CD4-positive, alpha-beta T cell treated with Interleukin-2 at 100 ng/mL for 4 hours (primary cell): ENCODE results near the gene FAM199X.
A peak's percentile ranks its signal among the peaks of the same experiment; 100 is the strongest.

Source experiments
- DNase-seq: peaks from one replicate; pipeline ENCODE4 v3.0.0-alpha.2; 2020; ENCODE audit warnings: low spot score

FAM199X gene

DNA sequence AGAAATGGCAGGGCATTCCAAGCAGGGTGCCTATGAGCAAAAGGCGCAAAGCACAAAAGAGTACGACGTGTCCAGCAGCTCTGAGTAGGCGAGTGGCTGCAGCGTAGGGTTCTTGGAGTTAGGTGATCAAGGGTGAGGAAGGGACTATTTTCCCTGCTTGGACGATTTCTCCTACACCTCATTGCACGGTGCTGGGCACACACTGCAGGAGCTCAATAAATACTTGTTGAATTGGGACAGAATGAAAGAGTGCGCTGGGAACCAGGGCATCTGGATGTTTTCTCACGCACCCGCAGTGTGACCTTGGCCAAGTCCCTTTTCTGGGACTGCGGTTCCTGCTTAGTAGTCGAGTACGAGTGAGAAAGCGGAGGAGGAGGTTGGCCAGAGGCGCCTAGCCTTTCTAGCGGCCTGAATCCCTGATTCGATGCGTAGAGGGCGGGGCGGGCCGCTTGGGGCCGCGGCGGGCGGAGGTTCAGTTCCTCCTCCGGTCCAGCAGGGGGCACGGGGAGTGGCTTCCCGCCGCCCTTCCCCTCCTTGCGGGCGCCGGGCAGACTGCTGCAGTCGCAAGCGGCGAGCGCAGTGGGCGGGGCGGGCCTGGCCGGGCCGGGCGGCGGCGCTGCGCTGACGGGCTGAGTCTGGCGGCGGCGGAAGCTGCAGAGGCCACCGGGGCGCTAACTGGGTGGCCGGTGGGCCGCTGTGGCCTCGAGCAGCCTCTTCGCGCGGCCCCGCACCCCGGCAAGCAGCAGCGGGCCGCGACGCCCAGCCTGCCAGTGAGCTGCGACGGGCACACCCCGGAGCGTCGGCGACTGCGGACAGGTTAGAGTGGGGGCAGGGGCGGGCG, at the start of gene FAM199X:
Gene FAM199X, plus strand, starts transcription at position 560 of the 841 bp plus-strand sequence. CDS start 333 bp downstream, outside the sequence.
- peak; percentile 83 for DNase-seq

DNA sequence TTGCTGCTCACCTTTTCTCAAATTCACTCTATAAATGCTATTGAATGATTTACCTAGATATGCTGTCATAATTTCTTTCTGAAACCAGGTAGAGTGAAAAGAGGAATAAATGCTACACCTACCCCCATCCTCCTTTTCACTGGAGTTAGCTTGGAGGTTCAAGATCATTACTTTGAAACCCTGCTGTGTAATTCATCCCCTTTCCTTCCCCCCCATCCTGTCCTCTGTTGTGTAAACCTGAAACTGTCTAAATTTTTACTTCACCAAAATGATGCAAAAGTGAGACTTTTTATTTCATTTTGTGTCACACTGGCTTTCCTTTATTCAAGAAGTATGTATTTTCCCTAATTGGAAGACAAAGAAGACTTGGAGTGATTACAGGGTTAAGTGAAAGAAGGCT, 48.5 kb upstream of the FAM199X start:
- DNase-seq: no peak

DNA sequence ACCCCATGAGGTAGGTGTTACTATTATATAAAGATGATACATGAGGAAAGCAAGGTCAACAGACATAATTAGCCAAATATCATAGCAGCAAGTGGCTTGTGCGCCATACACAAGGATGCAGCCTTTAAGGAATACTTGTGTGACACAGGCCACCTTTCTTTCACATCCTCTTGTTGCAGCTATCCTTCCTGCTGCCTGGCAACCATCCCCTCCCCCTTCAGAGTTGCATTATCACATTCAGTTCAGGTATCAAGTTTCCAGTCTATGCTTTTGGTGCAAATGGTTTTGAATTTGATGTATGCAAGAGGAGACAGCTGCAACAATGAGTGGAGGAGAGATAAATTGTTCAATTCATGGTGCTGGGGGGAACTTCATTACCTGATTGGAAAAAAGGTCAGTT, 47.5 kb upstream of the FAM199X start:
- no peak for DNase-seq

DNA sequence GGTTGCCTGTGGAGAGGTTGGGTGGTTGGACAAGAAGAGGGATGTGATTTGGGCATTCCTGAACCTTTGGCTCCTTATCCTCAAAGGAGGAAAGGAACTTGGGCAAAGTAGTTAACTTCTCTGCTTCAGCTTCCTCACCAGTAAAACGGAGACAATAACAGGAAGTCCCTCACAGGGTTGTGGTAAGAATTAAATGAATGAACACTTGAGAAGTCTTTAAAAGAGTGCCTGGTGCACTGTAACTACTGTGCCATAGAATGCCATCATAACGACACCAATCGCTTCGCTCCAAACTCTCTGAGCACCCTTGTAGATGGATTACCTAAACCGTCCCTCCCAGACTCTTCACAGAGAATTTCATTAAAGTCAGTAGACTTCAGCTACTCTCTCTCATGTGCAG, 43.4 kb upstream of the FAM199X start:
- DNase-seq: peak; percentile 10

DNA sequence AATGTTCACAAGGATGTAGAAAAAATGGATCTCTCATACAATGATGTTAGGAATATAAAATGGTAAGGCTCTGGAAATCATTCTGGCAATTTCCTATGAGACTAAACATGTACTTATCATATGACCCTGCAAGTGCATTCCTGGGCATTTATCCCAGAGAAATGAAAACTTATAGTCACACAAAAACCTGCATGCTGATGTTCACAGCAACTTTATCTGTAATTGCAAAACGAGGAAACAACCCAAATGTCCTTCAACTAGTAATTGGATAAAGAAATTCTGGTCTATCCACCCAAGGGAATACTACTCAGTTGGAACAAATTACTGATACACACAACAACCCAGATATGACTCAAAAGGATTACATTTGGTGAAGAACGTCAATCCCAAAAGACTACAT, 39.4 kb upstream of the FAM199X start:
- DNase-seq: no peak

DNA sequence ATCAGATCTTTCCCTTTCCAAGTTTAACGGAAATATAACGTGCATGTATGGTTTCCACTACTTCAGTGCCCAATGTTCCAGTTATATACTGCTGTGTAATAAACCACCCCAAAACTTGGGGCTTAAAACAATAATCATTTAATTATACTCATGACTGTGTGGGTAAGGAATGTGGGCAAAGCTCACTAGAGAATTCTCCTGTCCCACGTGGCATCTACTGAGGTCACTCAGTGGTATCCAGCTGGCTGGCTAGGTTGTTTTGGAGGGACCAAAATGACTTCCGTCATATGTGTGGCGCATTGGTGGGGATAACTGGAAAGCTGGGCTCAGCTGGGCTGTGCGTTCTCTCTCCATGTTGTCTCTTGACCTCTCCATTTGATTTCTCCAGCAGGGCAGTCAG, 35.4 kb upstream of the FAM199X start:
- DNase-seq: no peak

DNA sequence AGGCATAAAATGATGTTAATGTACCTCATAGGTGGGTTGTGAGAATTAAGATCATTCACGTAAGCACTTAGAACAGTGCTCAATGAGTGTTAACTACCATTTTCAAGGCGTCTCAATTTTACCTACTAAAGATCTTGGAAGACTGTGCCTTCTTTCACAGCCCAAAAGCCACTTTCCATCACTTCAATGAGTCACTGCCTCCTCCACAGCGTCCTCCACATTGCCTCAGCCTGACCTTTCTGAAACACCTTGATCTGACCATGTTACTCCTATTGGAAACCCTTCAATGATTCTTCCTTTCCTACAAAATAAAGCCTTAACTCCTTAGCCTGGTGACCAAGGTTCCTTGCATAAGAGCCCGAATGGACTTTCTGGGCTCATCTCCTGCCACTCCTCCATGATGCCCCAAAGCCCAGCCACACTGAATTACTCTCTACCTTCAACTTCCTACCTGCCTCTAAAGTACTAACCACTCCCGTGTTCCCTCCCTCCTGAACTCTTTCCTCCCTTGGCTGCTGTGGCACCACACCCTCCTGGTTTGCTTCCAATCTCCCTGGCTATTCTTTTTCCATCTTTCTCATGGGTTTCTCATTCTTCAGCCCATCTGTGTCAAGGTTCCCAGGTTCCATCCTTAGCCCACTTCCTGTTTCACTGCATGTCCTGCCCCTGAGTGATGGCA, 31.5 kb upstream of the FAM199X start:
- DNase-seq: no peak

DNA sequence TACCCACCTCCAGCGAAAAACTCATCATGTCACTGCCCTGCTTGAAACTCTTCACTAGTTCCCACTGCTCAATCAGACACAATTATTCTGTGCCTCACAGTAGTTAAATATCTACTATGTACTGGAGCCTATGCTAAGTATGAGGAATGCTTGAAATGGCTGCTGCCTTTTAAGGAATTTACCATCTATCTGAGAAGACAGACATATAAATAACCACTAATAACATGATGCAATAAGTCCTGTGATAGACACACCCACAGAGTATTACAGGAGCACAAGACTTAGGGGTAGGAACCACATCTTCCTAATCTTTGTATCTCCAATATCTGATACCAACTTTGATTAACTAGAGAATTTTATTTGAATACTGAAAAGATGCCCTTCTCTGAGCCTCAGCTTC, 30.6 kb upstream of the FAM199X start:
- DNase-seq: no peak

DNA sequence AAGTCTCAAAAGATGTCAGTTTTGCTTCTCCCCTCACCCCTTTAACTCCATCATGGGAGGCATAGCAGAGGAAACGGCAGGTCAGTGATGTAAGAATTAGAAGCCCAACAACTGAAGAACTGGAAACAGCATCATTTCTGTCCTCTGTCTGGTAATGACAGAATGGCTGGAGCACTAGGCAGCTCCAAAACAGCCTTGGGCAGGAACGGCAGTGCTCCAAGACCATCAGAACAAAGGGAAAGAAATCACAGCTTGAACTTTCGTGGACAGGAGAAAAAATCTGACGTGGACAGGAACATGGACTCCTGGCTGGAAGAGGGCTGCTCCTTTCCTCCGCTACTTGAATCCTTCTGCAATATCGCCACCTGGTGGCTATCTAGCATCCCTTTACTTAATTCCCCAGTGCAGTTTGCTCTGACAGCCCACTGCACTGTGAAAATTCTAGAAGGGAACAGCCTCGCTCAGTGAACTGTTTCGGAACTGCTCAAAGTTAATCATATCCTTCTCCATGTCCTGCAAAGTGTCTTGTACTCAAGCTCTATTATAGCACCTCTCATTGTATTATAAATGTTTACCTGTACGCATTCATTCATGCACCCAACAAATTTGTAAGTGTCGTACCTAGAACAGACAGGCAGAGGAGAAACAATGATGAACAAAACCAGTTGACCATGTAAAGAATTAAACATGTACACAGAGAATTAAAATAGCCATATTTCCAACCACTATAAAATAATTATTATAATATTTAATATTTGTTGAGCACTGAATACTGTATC, 29.8 kb upstream of the FAM199X start:
- peak; percentile 65 for DNase-seq

DNA sequence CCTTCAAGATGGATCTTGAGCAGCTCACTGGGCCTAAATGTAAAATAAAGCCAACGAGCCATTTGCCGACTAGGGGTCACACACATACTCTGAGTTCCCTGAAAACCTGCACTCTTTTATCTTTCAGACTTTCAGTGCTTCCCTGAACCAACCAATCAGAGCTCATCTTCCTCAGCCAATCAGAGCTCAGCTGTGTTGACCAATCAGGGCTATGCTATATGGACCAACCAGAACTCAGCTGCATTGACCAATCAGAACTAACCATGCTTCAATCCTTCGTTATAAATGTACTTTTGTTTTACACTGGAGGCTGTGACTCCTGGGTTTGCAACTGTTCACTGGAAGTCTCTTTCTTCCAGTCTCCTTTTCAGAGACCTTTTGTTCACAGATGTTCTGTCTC, 28.8 kb upstream of the FAM199X start:
- DNase-seq: no peak

DNA sequence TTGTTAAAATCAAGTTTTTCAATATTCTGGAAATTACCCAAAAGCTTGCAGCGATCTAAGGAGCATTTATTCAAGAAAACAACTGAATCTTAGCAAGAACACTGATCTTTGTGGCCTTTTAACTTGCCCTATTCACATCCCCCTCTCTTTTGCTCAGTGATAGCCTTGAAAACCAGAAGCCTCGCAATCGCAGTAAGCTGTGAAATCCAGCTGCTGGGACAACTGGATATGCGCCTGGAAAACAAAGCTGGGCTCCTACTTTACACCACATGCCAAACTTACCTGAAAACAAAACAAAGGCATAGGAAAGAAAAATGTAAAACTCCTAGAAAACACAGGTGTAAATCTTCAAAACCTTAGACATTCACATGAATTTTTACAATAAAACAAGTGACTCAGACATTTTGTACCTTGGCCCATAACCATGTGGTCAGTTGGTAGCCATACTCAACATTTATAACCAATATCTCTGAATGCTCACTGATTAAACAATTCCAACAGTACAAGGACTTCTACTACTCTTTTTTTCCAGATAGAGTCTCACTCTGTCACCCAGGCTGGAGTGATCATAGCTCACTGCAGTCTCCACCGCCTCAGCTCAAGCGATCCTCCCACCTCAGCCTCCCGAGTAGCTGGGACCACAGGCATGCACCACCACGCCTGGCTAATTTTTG, 25.0 kb upstream of the FAM199X start:
- no peak for DNase-seq

DNA sequence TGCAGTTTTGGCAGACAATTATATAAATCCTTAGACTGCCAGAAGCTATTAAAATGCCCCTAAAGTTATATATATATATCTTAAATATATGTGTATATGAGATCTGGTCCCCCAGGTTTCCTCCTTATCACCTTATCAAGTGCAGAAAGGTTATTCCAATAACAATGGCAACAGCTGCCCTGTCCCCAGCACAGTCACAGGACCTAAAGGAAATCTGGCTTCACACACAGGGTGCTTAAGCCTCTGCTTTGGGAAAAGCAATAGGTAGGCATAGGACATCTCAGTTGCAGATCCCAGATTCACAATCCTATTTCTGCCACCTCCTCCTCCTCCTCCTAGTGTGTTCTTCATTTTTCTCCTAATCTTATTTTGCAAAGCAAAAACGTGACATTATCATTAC, 15.2 kb upstream of the FAM199X start:
- DNase-seq: no peak

DNA sequence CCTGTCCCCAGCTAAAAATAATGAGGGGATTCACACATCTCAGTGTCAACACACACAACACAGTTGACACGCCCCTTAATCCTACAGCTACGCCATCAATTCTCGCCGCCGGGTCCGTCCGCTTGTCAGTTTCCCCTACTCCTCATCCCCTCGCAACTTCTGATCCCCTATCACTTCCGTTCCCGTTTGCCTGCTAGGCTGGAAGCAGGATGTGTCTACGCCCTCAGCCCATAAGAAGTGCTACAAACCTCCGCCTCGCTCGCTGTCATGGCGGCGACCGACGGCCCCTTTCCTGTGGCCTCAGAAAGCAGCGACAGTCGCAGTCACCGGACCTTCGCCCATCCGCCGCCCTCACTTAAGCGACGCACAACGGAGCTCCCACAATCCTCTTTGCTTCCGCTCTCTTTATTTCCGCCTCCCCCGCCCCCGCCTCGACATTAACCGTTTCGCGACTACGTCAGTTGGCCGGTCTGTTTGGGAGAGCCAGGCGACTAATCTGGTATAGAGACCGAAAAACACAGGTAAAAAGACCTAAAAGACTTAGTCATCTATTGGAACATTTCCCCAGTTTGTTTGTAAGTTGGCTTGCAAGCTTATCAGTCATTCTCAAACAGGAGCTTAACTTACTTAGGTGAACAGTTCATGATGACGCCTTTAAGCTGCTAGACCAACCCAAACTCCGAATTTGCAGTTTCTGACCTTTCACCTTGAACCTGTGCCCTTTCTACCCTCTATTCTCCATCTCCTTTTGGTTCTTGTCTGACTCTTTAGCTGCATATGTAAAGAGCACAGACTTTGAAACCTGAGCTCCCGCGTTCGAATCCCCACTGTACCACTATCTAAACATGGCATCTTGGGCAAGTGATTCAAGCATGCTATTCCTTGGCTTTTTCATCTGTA, 9.4 kb upstream of the FAM199X start, which contains the start of gene SLC25A53:
Gene SLC25A53, minus strand, starts transcription at position 380 of the 900 bp plus-strand sequence. CDS start 51,752 bp downstream, outside the sequence.
- peak; percentile 74 for DNase-seq

DNA sequence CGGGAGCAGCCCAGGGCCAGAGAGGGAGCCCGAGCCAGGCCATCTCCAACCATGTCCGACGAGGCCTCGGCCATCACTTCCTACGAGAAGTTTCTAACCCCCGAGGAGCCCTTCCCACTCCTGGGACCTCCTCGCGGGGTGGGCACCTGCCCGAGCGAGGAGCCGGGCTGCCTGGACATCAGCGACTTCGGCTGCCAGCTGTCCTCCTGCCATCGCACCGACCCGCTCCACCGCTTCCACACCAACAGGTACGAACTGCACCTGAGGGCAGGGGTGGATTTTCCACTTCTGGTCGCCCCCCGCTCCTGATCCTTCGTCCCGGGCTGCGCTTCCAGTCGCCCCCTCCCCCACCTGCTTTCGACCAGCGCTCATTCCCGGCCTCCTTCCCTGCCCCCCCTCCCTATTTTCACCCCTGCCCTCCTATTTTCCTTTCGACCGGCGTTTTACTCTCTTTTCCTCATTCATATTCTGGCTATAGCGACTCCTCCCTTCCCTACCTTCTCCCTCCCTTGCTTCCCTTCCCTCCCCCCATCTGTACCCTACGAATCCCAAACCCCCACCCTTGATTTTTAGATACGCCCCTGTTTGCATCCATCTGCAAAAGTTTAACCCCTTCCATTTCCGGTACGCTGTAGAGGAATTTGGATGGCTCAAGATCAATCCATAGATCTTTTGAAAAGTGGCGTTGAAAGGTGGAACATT, 633 bp downstream of the FAM199X start:
- DNase-seq: no peak

DNA sequence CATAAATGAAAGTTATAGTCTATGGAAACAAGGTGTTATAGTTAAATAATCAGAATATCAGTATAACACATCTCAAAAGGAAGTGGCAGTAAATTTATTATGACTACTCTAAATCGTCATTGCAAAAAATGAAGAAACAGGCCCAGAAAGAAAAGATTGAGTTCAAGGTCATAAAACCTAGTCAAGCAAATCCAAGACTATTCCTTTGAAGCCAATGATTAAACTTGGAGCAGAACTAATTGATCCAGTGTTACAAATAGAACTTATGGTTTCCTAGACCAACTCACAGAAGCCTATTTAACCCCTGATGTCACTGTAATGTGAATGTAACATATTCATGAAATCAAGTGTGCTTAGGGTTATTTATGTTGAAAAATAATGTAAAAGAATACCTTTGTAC, 1.9 kb downstream of the FAM199X start:
- DNase-seq: no peak

DNA sequence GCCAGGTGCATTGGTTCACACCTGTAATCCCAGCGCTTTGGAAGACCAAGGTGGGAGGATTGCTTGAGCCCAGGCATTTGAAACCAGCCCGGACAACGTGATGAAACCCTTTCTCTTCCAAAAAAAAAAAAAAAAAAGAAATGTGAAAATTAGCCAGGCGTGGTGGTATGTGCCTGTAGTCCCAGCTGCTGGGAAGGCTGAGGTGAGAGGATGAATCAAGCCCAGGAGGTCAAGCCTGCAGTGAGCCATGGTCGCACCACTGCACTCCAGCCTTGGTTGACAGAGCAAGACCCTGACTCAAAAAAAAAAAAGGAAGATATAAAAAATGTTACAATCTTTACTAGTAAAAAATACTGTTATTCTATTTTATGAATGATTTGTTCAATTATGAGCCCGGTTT, 5.9 kb downstream of the FAM199X start:
- no peak for DNase-seq

DNA sequence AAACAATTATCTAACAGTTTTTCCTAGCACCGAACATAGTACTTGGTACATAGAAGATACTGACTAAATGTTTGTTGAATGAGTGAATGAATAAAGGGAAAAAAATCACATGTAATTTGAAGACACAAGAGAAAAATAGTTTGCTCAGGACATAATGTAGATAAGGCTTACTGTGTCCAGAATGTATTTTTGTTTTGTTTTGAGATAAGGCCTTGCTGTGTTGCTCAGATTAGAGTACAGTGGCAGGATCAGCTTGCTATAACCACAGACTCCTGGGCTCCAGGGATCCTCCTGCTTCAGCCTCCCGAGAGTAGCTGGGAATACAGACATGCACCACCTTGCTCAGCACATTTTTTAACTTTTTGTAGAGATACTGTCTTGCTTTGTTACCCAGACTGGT, 6.5 kb downstream of the FAM199X start:
- no peak for DNase-seq

DNA sequence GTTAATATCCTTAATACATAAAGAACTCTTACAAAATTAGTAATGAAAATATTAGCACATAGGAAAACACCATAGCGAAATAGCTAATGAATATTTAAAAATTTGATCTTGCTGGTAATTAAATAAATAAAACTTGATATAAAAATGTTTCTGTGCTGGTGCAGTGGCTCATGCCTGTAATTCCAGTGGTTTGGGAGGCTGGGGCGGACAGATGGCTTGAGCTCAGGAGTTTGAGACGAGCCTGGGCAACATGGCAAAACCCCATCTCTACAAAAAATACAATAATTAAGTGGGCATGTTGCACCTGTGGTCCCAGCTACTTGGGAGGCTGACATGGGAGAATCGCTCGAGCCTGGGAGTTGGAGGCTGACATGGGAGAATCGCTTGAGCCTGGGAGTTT, 7.6 kb downstream of the FAM199X start:
- no peak for DNase-seq

DNA sequence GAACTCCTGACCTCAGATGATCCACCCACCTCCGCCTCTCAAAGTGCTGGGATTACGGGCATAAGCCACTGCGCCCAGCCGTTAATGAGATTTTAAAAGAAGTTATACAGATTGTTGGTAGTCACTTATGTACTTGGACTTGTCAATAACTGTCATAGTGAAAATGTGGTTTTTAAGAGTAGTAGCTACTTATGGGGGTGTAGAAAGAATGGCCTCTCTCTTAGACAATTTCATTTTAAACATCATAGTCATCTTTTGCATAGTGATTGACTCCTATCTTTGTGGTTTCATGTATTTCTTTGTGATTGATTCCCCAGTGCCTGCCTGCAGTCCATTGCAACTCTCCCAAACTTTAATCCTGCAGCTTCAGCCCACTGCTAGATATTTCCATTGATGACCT, 17.4 kb downstream of the FAM199X start:
- DNase-seq: no peak

DNA sequence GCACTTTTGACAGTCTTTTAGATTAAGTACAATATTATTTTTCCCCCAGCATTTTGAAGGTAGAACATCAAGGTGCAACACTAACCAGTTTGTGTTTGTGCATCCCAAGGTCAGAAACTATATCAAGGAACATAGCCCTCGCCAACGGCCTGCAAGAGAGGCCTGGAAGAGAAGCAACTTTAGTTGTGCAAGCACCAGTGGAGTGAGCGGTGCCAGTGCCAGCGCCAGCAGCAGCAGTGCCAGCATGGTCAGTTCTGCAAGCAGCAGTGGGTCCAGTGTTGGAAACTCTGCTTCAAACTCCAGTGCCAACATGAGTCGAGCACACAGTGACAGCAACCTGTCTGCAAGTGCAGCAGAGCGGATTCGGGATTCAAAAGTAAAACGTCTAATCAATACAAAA, 21.7 kb downstream of the FAM199X start:
- DNase-seq: no peak
